H1 (cell line): ENCODE measurements around the gene ADGB. TPM values are rescaled to one million over a fixed set of nuclear protein-coding genes. Genes with fewer than 3 reads are reported as not detected.

ENCODE experiments used
- ATF3 ChIP-seq: IDR thresholded peaks from 2 replicates; pipeline ENCODE4 v1.6.1; 2011; ENCODE audit warnings: low read depth, mild to moderate bottlenecking, low read length; ENCODE audit not compliant: insufficient read depth
- GTF2F1 ChIP-seq: IDR thresholded peaks from 2 replicates; pipeline ENCODE4 v1.6.1; 2012; ENCODE audit warnings: low read depth, low read length, improper control_type of control experiment, borderline replicate concordance
- POLR2A ChIP-seq, 2 experiments: IDR thresholded peaks; 1 replicate in 1 of 2; 2 replicates in 1 of 2; pipeline ENCODE4 v1.6.1; 2011; ENCODE audit warnings: low read depth in 2 of 2, low read length in 2 of 2, mild to moderate bottlenecking in 2 of 2; ENCODE audit errors: control extremely low read depth in 1 of 2
- polyA plus RNA-seq, 7 experiments: library from polyadenylated mRNA; depleted of rRNA in 3 of 7; stranded (reverse) in 5 of 7; unstranded in 2 of 7; fragments of >200 nt in 5 of 7; fragments of 200-250 nt in 2 of 7; gene quantifications; 1 replicate in 5 of 7; 2 replicates in 1 of 7; 4 replicates in 1 of 7; pipeline versions ENCODE4 v1.2.1 to v1.2.3, GENCODE V29; 2011 to 2013; ENCODE audit warnings: missing spikeins in 2 of 7, mixed read lengths in 2 of 7
- total RNA-seq: library from RNA; stranded (reverse); fragmentation: NEBNext Ultra II Directional; extraction: Animal tissue kit (Norgen Biotek cat#: 25700); gene quantifications from 2 replicates; pipeline ENCODE4 v1.2.1, GENCODE V29; 2021

The ADGB gene
- total and polyA plus RNA-seq, 2 of the 8 experiments (the other 6 are each of a cell fraction or from before 2014, with no cell fraction given), result not detected

GRCh38 chr6:146578054-146578453 lies 20.7 kb upstream of the ADGB start (continued):
- TF ChIP-seq ATF3 (no peak), POLR2A (IDR thresholded peaks at IDR 0.05; ENCODE audit: control extremely low read depth in 1 of 2, low read depth in 2 of 2, low read length in 2 of 2) (no peak), GTF2F1 (no peak)
